OCI-LY1 (cell line): ENCODE results near the gene MYH14.

Experiments
- H2AFZ ChIP-seq: fragments of 200-600 bp; sonication (generic), shearing (Covaris generic); 2 replicates; pipeline ENCODE4 v1.6.0; 2014; ENCODE audit warnings: antibody characterized with exemption, mild to moderate bottlenecking, low read length
- H3F3A ChIP-seq: fragments of 200-600 bp; sonication (generic), shearing (Covaris generic); 2 replicates; pipeline ENCODE4 v1.6.0; 2014; ENCODE audit warnings: mild to moderate bottlenecking, antibody characterized with exemption, low read length, moderate library complexity; ENCODE audit not compliant: insufficient read depth
- H3K27ac ChIP-seq: fragments of 200-600 bp; sonication (generic); 2 replicates; pipeline ENCODE4 v1.5.1; 2014; ENCODE audit warnings: low read length, mixed run types, mild to moderate bottlenecking, low read depth; ENCODE audit not compliant: poor library complexity, severe bottlenecking
- H3K27me3 ChIP-seq: fragments of 200-600 bp; sonication (generic); 2 replicates; pipeline ENCODE4 v1.6.0; 2014; ENCODE audit warnings: antibody characterized with exemption, mild to moderate bottlenecking, low read length, moderate library complexity; ENCODE audit not compliant: insufficient read depth
- H3K36me3 ChIP-seq: fragments of 200-600 bp; sonication (generic); 2 replicates; pipeline ENCODE4 v1.6.1; 2014; ENCODE audit warnings: mild to moderate bottlenecking, antibody characterized with exemption, low read length, moderate library complexity, mixed read lengths; ENCODE audit not compliant: insufficient read depth
- H3K4me1 ChIP-seq: fragments of 200-600 bp; sonication (generic); 2 replicates; pipeline ENCODE4 v1.5.1; 2014; ENCODE audit warnings: mild to moderate bottlenecking, low read length, moderate library complexity; ENCODE audit not compliant: insufficient read depth, severe bottlenecking
- H3K4me2 ChIP-seq: fragments of 200-600 bp; sonication (generic), shearing (Covaris generic); 2 replicates; pipeline ENCODE4 v1.6.1; 2014; ENCODE audit warnings: low read length
- H3K4me3 ChIP-seq: fragments of 200-600 bp; sonication (generic); 2 replicates; pipeline ENCODE4 v1.5.1; 2014; ENCODE audit warnings: low read length, low read depth, mild to moderate bottlenecking, mixed read lengths; ENCODE audit not compliant: poor library complexity, severe bottlenecking
- H3K79me2 ChIP-seq: fragments of 200-600 bp; shearing (Covaris generic); 2 replicates; pipeline ENCODE4 v1.6.1; 2016; ENCODE audit warnings: mixed run types, low read length, mixed read lengths; ENCODE audit not compliant: insufficient read depth
- H3K9ac ChIP-seq: fragments of 200-600 bp; sonication (generic), shearing (Covaris generic); 2 replicates; pipeline ENCODE4 v1.6.1; 2014; ENCODE audit warnings: mild to moderate bottlenecking, low read length, mixed read lengths
- H3K9me2 ChIP-seq: fragments of 200-600 bp; sonication (generic), shearing (Covaris generic); 2 replicates; pipeline ENCODE4 v1.6.1; 2014; ENCODE audit warnings: low read depth, mild to moderate bottlenecking, low read length, mixed read lengths
- H3K9me3 ChIP-seq: fragments of 200-600 bp; shearing (Covaris generic); 2 replicates; pipeline ENCODE4 v1.6.1; 2014; ENCODE audit warnings: low read length, mixed read lengths
- H4K20me1 ChIP-seq: fragments of 200-600 bp; sonication (generic), shearing (Covaris generic); 2 replicates; pipeline ENCODE4 v1.6.0; 2016; ENCODE audit warnings: mild to moderate bottlenecking, low read length; ENCODE audit not compliant: insufficient read depth
- EZH2 ChIP-seq: fragments of 200-600 bp; sonication (generic), shearing (Covaris generic); IDR thresholded peaks from 2 replicates; pipeline ENCODE4 v1.8.0; 2017; ENCODE audit warnings: borderline replicate concordance, mixed run types, mild to moderate bottlenecking, antibody characterized with exemption, low read length, moderate library complexity, mixed read lengths
- TF ChIP-seq, protein P1 (sequence below): fragments of 200-600 bp; sonication (generic), shearing (Covaris generic); IDR thresholded peaks from 2 replicates; pipeline ENCODE4 v1.5.1; 2017; ENCODE audit warnings: mild to moderate bottlenecking, antibody characterized with exemption, low read length, moderate library complexity, mixed read lengths

MYH14 gene

GRCh38 chr19:50205681-50206138, 2.3 kb downstream of the MYH14 start:
- Histone ChIP-seq H3K9me2 (no peaks in the 10 kb centered on the region), H3K9me3 (no peaks in the 10 kb centered on the region), H2AFZ (no peak overlapping the region), H4K20me1 (no peaks in the 10 kb centered on the region), H3K36me3 (no peaks in the 10 kb centered on the region), H3K27ac (no peak overlapping the region), H3K79me2 (no peaks in the 10 kb centered on the region), H3K27me3 (no peaks in the 10 kb centered on the region), H3K4me1 (no peaks in the 10 kb centered on the region), H3K4me2 (no peak overlapping the region), H3K9ac (no peak overlapping the region), H3K4me3 (no peak overlapping the region), H3F3A (no peaks in the 10 kb centered on the region)
- TF ChIP-seq, protein P1, sequence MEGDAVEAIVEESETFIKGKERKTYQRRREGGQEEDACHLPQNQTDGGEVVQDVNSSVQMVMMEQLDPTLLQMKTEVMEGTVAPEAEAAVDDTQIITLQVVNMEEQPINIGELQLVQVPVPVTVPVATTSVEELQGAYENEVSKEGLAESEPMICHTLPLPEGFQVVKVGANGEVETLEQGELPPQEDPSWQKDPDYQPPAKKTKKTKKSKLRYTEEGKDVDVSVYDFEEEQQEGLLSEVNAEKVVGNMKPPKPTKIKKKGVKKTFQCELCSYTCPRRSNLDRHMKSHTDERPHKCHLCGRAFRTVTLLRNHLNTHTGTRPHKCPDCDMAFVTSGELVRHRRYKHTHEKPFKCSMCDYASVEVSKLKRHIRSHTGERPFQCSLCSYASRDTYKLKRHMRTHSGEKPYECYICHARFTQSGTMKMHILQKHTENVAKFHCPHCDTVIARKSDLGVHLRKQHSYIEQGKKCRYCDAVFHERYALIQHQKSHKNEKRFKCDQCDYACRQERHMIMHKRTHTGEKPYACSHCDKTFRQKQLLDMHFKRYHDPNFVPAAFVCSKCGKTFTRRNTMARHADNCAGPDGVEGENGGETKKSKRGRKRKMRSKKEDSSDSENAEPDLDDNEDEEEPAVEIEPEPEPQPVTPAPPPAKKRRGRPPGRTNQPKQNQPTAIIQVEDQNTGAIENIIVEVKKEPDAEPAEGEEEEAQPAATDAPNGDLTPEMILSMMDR = no peak
- TF ChIP-seq EZH2 = no peak

DNA sequence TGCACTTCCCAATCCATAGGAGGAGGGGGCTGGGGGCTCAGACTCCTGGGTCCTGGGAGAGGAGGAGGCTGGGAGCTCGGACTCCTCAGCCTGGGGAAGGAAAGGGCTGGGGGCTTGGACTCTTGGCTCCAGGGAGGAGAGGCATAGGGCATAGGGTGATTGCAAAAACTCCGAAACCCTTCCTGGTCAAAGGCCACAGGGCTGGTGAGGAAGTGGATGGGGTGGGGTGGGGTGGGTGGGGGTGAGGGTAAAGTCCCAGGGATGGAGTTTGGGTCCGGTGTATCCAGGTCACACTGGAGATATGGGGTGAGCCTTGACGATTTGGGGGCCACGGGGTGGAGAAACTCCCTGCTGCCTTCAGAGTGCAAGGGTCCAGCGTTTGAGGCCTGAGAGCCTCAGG, 2.8 kb downstream of the MYH14 start:
- no peak overlapping the region for H3K27ac ChIP-seq
- TF ChIP-seq EZH2 = no peak
- TF ChIP-seq, protein P1 = no peak
- H3K9me3 ChIP-seq = no peaks in the 10 kb centered on the region
- H3K79me2 ChIP-seq = no peaks in the 10 kb centered on the region
- no peak overlapping the region for H3K9ac ChIP-seq
- H3K4me3 ChIP-seq = no peak overlapping the region
- H2AFZ ChIP-seq = no peak overlapping the region
- H3K27me3 ChIP-seq = no peaks in the 10 kb centered on the region
- H3F3A ChIP-seq = no peaks in the 10 kb centered on the region
- H3K4me2 ChIP-seq = no peak overlapping the region
- H3K4me1 ChIP-seq = no peaks in the 10 kb centered on the region
- H3K36me3 ChIP-seq = no peaks in the 10 kb centered on the region
- H4K20me1 ChIP-seq = no peaks in the 10 kb centered on the region
- no peaks in the 10 kb centered on the region for H3K9me2 ChIP-seq

- no peak overlapping the region for H3K27ac ChIP-seq
- H3K4me2 ChIP-seq = no peak overlapping the region
- no peak overlapping the region for H3K9ac ChIP-seq
- H3K79me2 ChIP-seq = no peaks in the 10 kb centered on the region
- H3K9me3 ChIP-seq = no peaks in the 10 kb centered on the region
- H3K4me1 ChIP-seq = no peaks in the 10 kb centered on the region
- no peaks in the 10 kb centered on the region for H3F3A ChIP-seq
- no peaks in the 10 kb centered on the region; the same call in 1 of the 2 replicates for H3K36me3 ChIP-seq
- no peak overlapping the region for H2AFZ ChIP-seq
- H3K9me2 ChIP-seq = no peaks in the 10 kb centered on the region
- H3K27me3 ChIP-seq = no peaks in the 10 kb centered on the region
- H3K4me3 ChIP-seq = no peak overlapping the region
- H4K20me1 ChIP-seq = no peaks in the 10 kb centered on the region
- TF ChIP-seq EZH2 = no peak
- TF ChIP-seq, protein P1 = no peak
These were observed 4.3 kb downstream of the MYH14 start for GRCh38 chr19:50207730-50208129.
